ENCODE data around the gene CDC42. TPM values are rescaled to one million over a fixed set of nuclear protein-coding genes. Genes with fewer than 3 reads are reported as not detected.
"Not testable (repeated sequence)": the region's sequence is repeated elsewhere in the genome, so short reads cannot be mapped to it uniquely, and the experiment has no call there.

Gene CDC42
- total RNA-seq, 4 donors from 2014 or later = 228 to 244 (median 240) TPM

DNA sequence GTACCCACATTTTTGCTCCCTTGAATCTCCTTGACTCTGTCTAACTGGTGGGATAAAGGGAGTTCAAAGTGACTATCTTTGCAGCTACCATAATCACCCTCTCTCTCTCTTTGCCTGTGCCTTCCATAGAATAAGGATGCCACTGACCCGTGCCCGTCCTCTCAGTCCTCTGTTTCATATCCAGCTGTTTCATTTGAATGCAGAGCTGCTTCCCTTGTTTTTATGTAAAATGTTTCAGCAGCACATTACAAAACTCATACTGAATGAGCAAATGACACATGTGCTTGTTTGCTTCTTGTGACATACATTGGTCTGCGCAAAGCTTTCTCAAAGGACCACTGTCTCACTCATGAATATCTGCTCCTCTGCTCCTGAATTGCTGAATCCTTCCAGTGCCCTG, 38.4 kb downstream of the CDC42 start:
- no peak overlapping the region for H3K4me3 ChIP-seq (replicated peaks in 1 of 3)
- no peaks in the 10 kb centered on the region for H3K9me3 ChIP-seq
- H3K27me3 ChIP-seq = no peaks in the 10 kb centered on the region
- 87 to 89% methylated on average over 3 of the region's 3 CpGs for WGBS, 2 donors
- intact Hi-C loops (cut with DNase I) = no loop called here
- peaks cover 25 to 41% of the 10 kb centered on the region in 2 donors for H3K4me1 ChIP-seq
- H3K36me3 ChIP-seq = peaks cover 14 to 15% of the 10 kb centered on the region in 2 donors
- no peak for DNase-seq
- no peak overlapping the region for H3K27ac ChIP-seq
- TF ChIP-seq, protein P1, sequence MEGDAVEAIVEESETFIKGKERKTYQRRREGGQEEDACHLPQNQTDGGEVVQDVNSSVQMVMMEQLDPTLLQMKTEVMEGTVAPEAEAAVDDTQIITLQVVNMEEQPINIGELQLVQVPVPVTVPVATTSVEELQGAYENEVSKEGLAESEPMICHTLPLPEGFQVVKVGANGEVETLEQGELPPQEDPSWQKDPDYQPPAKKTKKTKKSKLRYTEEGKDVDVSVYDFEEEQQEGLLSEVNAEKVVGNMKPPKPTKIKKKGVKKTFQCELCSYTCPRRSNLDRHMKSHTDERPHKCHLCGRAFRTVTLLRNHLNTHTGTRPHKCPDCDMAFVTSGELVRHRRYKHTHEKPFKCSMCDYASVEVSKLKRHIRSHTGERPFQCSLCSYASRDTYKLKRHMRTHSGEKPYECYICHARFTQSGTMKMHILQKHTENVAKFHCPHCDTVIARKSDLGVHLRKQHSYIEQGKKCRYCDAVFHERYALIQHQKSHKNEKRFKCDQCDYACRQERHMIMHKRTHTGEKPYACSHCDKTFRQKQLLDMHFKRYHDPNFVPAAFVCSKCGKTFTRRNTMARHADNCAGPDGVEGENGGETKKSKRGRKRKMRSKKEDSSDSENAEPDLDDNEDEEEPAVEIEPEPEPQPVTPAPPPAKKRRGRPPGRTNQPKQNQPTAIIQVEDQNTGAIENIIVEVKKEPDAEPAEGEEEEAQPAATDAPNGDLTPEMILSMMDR (IDR thresholded peaks at IDR 0.05) = no peak
- TF ChIP-seq POLR2A (IDR thresholded peaks at IDR 0.05) = no peak

DNA sequence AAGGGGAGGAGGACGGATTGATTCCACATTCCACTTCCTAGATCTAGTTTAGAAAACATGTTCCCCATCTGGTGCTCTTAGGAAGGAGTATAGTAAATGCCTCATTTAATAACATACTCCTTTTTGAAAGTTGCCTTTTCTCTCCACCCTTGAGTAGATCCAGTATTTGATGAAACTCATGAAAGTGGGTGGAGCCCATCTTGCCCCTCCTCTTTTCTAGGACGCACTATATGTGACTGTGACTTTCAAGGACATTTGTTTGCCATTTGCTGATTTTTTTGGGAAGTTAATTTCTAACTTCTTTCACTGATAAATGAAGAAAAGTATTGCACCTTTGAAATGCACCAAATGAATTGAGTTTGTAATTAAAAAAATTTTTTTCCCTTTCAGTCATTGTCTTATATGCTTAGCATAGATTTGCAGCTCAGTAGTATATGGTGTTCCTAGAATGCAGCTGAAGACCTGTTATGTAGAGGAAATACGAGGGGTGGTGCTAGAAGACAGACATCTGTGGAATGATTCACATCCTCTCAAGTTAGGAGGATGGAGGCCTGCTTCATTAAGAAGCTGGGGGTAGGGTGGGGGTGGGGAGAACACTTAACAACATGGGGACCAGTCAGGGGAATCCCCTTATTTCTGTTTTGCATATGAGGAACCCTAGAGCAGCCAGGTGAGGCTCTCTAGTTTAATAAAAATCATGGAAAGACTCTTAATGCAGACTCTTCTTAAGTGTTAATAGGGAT, 39.7 kb downstream of the CDC42 start:
- H3K4me3 ChIP-seq (replicated peaks in 1 of 3); intact Hi-C loops (cut with DNase I); H3K9me3 ChIP-seq; H3K27ac ChIP-seq; DNase-seq; H3K27me3 ChIP-seq: not testable (repeated sequence)
- Histone ChIP-seq H3K4me1 (peaks cover 25 to 41% of the 10 kb centered on the region in 2 donors), H3K36me3 (peaks cover 3 to 17% of the 10 kb centered on the region in 2 donors)
- WGBS, 2 donors = 84% methylated on average over 3 of the region's 3 CpGs

DNA sequence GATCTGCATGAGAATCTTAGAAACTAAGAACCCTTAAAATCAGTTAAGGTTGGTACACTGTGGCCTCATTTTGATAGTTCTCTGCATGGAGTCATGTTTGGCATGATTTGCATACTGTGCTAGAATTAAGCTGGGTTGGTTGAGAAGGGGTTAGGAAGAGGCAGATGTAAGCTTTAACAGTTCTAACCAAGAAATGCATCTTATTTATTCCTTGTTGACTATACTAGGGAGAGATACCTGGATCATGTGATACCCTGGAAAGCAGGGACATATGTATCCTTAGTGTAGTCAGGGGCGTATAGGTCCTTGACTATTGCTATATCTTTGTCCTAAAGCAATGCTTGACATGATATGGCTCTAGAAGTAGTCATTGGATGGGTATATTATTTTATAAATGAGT, 41.0 kb downstream of the CDC42 start:
- Histone ChIP-seq H3K36me3 (peaks cover 0 to 23% of the 10 kb centered on the region in 2 donors), H3K27me3 (no peaks in the 10 kb centered on the region), H3K4me1 (peaks cover 23 to 33% of the 10 kb centered on the region in 2 donors), H3K27ac (no peak overlapping the region), H3K4me3 (replicated peaks in 1 of 3) (no peak overlapping the region), H3K9me3 (no peaks in the 10 kb centered on the region)
- DNase-seq = no peak
- 87 to 97% methylated on average over 1 of the region's 1 CpG for WGBS, 2 donors
- TF ChIP-seq POLR2A (IDR thresholded peaks at IDR 0.05) = no peak
- TF ChIP-seq, protein P1 (IDR thresholded peaks at IDR 0.05) = no peak
- intact Hi-C loops (cut with DNase I) = no loop called here

DNA sequence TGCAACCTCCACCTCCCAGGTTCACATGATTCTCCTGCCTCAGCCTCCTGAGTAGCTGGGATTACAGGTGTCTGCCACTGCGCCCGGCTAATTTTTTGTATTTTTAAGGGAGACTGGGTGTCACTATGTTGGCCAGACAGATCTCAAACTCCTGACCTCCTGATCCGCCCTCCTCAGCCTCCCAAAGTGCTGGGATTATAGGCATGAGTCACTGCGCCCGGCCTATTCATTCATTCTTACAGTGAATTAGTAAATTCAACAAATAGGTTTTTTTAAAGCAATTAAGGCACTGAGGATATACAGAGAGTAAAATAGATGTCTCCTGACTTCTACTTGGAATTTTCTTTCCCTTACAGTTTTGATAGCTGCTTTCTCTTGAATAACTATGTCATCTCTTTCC, 43.5 kb downstream of the CDC42 start:
- Histone ChIP-seq H3K27ac (no peak overlapping the region), H3K27me3 (no peaks in the 10 kb centered on the region), H3K36me3 (peaks cover 0 to 23% of the 10 kb centered on the region in 2 donors), H3K4me1 (peaks cover 5 to 13% of the 10 kb centered on the region in 2 donors), H3K4me3 (replicated peaks in 1 of 3) (no peak overlapping the region), H3K9me3 (no peaks in the 10 kb centered on the region)
- TF ChIP-seq, protein P1 (IDR thresholded peaks at IDR 0.05) = no peak
- no peak for TF ChIP-seq POLR2A (IDR thresholded peaks at IDR 0.05)
- intact Hi-C loops (cut with DNase I) = no loop called here
- WGBS, 2 donors = 94 to 95% methylated on average over 5 of the region's 5 CpGs
- DNase-seq = no peak

DNA sequence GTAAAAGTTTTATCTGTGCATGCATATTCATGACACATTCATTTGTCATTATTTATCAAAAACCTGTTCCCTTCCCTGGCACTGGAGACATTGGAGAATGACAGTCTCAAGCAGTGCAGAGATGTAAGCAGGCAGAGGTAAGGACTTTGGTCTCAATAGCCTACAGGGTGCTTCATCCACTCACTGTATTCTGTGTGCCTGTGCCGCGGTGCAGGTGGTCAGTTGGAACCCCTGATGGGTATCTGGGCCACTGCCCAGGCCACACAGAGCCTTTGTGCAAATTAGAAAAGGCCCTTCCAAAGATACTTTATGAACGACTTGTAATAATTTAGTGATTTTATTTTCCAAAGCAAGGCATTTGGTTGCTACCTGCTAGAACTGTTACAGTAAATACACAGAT, 44.0 kb downstream of the CDC42 start:
- Histone ChIP-seq H3K27me3 (no peaks in the 10 kb centered on the region), H3K27ac (no peak overlapping the region), H3K9me3 (no peaks in the 10 kb centered on the region), H3K4me3 (replicated peaks in 1 of 3) (no peak overlapping the region), H3K36me3 (peaks cover 0 to 23% of the 10 kb centered on the region in 2 donors), H3K4me1 (peaks cover 5 to 9% of the 10 kb centered on the region in 2 donors)
- no peak for DNase-seq
- WGBS, 2 donors = 83 to 94% methylated on average over 3 of the region's 3 CpGs
- TF ChIP-seq, protein P1 (IDR thresholded peaks at IDR 0.05) = no peak
- no peak for TF ChIP-seq POLR2A (IDR thresholded peaks at IDR 0.05)
- intact Hi-C loops (cut with DNase I) = no loop called here
